ENCODE data around the gene OSBPL2. TPM values are rescaled to one million over a fixed set of nuclear protein-coding genes. Genes with fewer than 3 reads are reported as not detected.

OSBPL2 gene
- total RNA-seq, 1 experiment from 2014 or later, result 36.9 TPM

DNA sequence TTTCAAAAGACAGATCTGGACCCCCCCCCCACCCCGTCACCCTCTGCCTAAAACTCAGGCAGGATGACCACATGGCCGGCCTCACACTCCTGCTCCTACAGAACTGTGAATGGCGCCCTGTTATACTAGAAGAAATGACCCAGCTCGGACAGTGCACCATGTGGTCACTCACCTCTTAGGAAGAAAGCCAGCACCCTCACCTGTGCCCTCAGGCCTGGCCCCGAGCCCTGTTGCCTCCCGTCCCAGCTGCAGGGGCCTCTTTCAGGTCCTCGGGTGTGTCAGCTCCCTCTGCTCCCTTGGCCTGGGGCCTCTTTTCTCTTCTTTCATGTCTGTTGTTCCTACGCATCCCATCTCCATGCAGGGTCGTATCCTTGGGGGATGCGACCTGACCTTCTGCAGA lies 23.7 kb downstream of the OSBPL2 start:
- no peak overlapping the region for H3K4me3 ChIP-seq (replicated peaks in 1 of 2; ENCODE audit: low read depth in 1 of 2, low read length in 2 of 2)
- TF ChIP-seq FOSL1 (IDR thresholded peaks at IDR 0.05; ENCODE audit: low read depth) (no peak), ZFX (IDR thresholded peaks at IDR 0.05) (no peak), RAD21 (IDR thresholded peaks at IDR 0.05; ENCODE audit: low read depth) (no peak), EGR1 (IDR thresholded peaks at IDR 0.05; ENCODE audit: low read depth) (no peak), SIN3A (IDR thresholded peaks at IDR 0.05; ENCODE audit: low read depth) (no peak), CBX3 (IDR thresholded peaks at IDR 0.05; ENCODE audit: low read depth) (no peak), ZNF274 (IDR thresholded peaks at IDR 0.05; ENCODE audit: low read depth, low read length) (no peak), CEBPB (IDR thresholded peaks at IDR 0.05; ENCODE audit: low read depth) (no peak), JUND (IDR thresholded peaks at IDR 0.05) (no peak)
- TF ChIP-seq, protein P1, sequence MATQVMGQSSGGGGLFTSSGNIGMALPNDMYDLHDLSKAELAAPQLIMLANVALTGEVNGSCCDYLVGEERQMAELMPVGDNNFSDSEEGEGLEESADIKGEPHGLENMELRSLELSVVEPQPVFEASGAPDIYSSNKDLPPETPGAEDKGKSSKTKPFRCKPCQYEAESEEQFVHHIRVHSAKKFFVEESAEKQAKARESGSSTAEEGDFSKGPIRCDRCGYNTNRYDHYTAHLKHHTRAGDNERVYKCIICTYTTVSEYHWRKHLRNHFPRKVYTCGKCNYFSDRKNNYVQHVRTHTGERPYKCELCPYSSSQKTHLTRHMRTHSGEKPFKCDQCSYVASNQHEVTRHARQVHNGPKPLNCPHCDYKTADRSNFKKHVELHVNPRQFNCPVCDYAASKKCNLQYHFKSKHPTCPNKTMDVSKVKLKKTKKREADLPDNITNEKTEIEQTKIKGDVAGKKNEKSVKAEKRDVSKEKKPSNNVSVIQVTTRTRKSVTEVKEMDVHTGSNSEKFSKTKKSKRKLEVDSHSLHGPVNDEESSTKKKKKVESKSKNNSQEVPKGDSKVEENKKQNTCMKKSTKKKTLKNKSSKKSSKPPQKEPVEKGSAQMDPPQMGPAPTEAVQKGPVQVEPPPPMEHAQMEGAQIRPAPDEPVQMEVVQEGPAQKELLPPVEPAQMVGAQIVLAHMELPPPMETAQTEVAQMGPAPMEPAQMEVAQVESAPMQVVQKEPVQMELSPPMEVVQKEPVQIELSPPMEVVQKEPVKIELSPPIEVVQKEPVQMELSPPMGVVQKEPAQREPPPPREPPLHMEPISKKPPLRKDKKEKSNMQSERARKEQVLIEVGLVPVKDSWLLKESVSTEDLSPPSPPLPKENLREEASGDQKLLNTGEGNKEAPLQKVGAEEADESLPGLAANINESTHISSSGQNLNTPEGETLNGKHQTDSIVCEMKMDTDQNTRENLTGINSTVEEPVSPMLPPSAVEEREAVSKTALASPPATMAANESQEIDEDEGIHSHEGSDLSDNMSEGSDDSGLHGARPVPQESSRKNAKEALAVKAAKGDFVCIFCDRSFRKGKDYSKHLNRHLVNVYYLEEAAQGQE (IDR thresholded peaks at IDR 0.05; ENCODE audit: low read depth), result no peak
- ChIA-PET CTCF (no interaction called here), POLR2A (no interaction called here), RAD21 (ENCODE audit: low non-redundant PET in 1 of 2, low total read pairs in 2 of 2, uncharacterized antibody in 2 of 2, unreplicated experiment in 2 of 2) (no interaction called here)
- no peaks in the 10 kb centered on the region for H3K27me3 ChIP-seq (ENCODE audit: insufficient read depth, low read length)
- no peak overlapping the region for H3K9ac ChIP-seq (ENCODE audit: low read length)
- H3K9me3 ChIP-seq (ENCODE audit: control insufficient read depth in 1 of 2, insufficient read depth in 1 of 2, low read depth in 1 of 2, low read length in 2 of 2), result no peaks in the 10 kb centered on the region
- DNase-seq (ENCODE audit: low read depth, low spot score) (no peak), ATAC-seq (no peak)
- no peaks in the 10 kb centered on the region for H4K20me1 ChIP-seq (ENCODE audit: insufficient read depth)
- H3K27ac ChIP-seq (ENCODE audit: low read depth, low read length), result no peak overlapping the region
- no peak overlapping the region for H3K4me2 ChIP-seq (ENCODE audit: low read length)
- intact Hi-C loops (cut with micrococcal nuclease), result no loop called here
- no peaks in the 10 kb centered on the region for H3K79me2 ChIP-seq (ENCODE audit: insufficient read depth, low read length)
- no peak overlapping the region for H2AFZ ChIP-seq (ENCODE audit: low read depth, low read length, poor library complexity, severe bottlenecking)
- H3K36me3 ChIP-seq (ENCODE audit: control insufficient read depth in 1 of 2, insufficient read depth in 2 of 2, low read length in 2 of 2), result peaks cover 0 to 2% of the 10 kb centered on the region in 2 experiments; a peak in 1 of 4 replicates
- no peaks in the 10 kb centered on the region for H3K9me2 ChIP-seq (ENCODE audit: insufficient read depth)
- no peaks in the 10 kb centered on the region for H3K4me1 ChIP-seq (ENCODE audit: control insufficient read depth in 1 of 2, insufficient read depth in 2 of 2, low read length in 2 of 2)
- no TSS peak for BruUV-seq (replicated peaks)

Data from HCT116 (cell line).